Ishikawa (cell line): ENCODE measurements around the gene CIBAR2.

ENCODE experiments used
- CEBPB ChIP-seq: IDR thresholded peaks from 2 replicates; pipeline ENCODE4 v1.6.1; 2012
- CREB1 ChIP-seq: IDR thresholded peaks from 2 replicates; pipeline ENCODE4 v1.6.1; 2012; ENCODE audit warnings: low read depth
- EGR1 ChIP-seq: IDR thresholded peaks from 2 replicates; pipeline ENCODE4 v1.6.1; 2012
- EP300 ChIP-seq: IDR thresholded peaks from 2 replicates; pipeline ENCODE4 v1.6.1; 2012; ENCODE audit warnings: borderline replicate concordance
- FOXM1 ChIP-seq: IDR thresholded peaks from 2 replicates; pipeline ENCODE4 v1.6.1; 2012; ENCODE audit warnings: low read depth, borderline replicate concordance
- MAX ChIP-seq: IDR thresholded peaks from 2 replicates; pipeline ENCODE4 v1.6.1; 2012
- NFIC ChIP-seq: IDR thresholded peaks from 2 replicates; pipeline ENCODE4 v1.6.1; 2012
- RAD21 ChIP-seq: IDR thresholded peaks from 2 replicates; pipeline ENCODE4 v1.6.1; 2012; ENCODE audit warnings: low read depth
- TAF1 ChIP-seq: IDR thresholded peaks from 2 replicates; pipeline ENCODE4 v1.6.1; 2012; ENCODE audit warnings: low read depth, mild to moderate bottlenecking
- TCF12 ChIP-seq: IDR thresholded peaks from 2 replicates; pipeline ENCODE4 v1.6.1; 2012; ENCODE audit warnings: low read depth
- TEAD4 ChIP-seq: IDR thresholded peaks from 2 replicates; pipeline ENCODE4 v1.6.1; 2012
- YY1 ChIP-seq: IDR thresholded peaks from 2 replicates; pipeline ENCODE4 v1.6.1; 2012; ENCODE audit warnings: low read depth
- ZBTB7A ChIP-seq: IDR thresholded peaks from 2 replicates; pipeline ENCODE4 v1.6.1; 2012; ENCODE audit warnings: low read depth
- TF ChIP-seq, protein P1 (sequence below): IDR thresholded peaks from 2 replicates; pipeline ENCODE4 v1.6.1; 2012
- TF ChIP-seq, protein P2 (sequence below): IDR thresholded peaks from 2 replicates; pipeline ENCODE4 v1.6.1; 2012; ENCODE audit warnings: low read depth, mild to moderate bottlenecking

Gene CIBAR2

DNA sequence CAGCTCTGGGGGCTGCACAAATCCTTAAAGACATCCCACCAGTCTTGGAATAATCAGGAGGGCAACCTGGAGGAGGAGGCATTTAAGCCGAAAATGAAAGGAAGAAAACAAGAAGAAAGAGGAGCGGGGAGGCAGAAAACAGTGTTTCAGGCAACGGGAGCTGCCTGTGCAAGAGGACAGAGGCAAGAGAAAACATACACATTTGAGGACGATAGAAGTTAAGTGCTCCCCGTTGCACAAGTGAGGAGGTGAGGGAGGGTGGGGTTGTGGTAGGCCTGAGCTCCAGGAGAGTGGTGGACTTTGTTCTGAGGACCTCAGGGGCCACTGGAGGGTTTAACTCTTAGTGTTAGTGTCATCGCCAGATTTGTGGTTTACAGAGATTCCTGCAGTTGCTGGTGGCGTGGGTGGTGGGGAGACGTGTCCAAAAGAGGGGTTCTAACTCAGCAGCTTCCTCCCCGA lies 27.6 kb upstream of the CIBAR2 start:
- no peak for TF ChIP-seq MAX
- no peak for TF ChIP-seq CREB1
- no peak for TF ChIP-seq FOXM1
- no peak for TF ChIP-seq YY1
- no peak for TF ChIP-seq EP300
- no peak for TF ChIP-seq NFIC
- no peak for TF ChIP-seq EGR1
- no peak for TF ChIP-seq CEBPB
- TF ChIP-seq, protein P1, sequence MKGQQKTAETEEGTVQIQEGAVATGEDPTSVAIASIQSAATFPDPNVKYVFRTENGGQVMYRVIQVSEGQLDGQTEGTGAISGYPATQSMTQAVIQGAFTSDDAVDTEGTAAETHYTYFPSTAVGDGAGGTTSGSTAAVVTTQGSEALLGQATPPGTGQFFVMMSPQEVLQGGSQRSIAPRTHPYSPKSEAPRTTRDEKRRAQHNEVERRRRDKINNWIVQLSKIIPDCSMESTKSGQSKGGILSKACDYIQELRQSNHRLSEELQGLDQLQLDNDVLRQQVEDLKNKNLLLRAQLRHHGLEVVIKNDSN: no peak
- no peak for TF ChIP-seq TEAD4

DNA sequence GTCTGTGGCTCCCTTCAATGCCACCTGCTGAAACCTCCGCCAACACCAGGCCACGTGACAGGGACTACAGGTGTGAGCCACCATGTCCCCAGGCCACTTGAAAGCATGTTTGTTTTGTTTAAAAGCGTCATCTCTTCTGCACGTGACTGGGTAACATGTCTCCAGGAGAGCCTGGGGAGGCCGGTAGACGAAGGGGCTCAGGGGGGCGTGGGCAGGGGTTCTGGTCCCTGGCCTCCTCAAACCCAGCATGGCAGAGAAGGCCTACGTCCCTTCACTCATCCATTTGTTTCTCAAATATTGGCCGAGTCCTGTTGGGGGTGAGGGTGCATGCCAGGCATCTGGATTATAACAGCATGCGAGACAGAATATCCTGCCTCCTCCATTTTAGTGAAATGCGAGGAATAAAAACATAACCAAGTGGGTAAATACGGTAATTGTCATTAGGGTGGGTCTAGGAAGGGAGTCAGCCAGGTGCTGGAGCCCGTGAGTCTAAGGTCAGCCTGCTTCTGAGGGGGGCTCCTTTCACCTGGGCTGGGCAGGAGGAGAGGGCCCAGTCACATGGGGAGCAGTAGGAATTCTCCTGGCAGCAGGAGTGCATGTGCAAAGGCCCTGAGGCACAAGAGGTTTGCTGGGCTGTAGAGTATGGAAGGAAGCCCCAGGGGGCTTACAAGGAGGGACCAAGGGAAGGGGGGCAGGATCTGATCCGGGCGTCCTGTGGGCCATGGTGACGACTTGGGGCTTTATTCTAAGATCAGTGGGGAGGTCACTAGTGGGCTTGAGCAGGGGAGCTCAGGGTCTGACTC lies 26.8 kb upstream of the CIBAR2 start:
- TF ChIP-seq CREB1 (no peak), MAX (no peak)

DNA sequence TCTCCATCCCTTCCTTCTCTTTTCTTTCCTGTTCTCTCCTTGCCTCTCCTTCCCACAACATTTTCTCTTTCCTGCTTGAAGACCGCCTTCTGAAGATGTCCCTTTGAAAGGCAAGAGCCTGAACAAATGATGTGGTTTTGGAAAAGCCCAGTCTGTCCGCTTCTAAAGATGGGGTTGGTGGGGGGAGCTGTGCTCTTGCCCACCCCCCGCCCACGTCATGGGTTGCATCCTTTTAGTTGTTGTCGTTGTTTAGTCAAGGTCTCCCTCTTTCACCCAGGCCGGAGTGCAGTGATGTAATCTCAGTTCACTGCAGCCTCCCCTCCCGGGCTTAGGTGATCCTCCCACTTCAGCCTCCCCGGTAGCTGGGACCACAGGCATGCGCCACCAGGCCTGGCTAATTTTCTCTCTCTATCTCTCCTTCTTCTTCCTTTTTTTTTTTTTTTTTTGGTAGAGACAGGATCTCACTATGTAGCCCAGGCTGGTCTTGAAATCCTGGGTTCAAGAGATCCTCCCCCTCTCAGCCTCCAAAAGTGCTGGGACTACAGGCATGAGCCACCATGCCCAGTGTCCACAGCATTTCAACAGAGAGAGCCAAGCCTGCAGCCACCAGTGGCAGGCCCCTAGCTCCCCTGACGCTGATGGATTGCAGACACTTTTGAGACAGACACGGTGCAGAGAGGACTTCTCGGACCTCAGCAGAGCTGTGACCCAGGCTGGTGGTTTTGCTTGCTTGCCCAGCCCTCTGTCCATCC lies 26.0 kb upstream of the CIBAR2 start:
- TF ChIP-seq TAF1: no peak
- TF ChIP-seq, protein P2, sequence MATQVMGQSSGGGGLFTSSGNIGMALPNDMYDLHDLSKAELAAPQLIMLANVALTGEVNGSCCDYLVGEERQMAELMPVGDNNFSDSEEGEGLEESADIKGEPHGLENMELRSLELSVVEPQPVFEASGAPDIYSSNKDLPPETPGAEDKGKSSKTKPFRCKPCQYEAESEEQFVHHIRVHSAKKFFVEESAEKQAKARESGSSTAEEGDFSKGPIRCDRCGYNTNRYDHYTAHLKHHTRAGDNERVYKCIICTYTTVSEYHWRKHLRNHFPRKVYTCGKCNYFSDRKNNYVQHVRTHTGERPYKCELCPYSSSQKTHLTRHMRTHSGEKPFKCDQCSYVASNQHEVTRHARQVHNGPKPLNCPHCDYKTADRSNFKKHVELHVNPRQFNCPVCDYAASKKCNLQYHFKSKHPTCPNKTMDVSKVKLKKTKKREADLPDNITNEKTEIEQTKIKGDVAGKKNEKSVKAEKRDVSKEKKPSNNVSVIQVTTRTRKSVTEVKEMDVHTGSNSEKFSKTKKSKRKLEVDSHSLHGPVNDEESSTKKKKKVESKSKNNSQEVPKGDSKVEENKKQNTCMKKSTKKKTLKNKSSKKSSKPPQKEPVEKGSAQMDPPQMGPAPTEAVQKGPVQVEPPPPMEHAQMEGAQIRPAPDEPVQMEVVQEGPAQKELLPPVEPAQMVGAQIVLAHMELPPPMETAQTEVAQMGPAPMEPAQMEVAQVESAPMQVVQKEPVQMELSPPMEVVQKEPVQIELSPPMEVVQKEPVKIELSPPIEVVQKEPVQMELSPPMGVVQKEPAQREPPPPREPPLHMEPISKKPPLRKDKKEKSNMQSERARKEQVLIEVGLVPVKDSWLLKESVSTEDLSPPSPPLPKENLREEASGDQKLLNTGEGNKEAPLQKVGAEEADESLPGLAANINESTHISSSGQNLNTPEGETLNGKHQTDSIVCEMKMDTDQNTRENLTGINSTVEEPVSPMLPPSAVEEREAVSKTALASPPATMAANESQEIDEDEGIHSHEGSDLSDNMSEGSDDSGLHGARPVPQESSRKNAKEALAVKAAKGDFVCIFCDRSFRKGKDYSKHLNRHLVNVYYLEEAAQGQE: no peak
- TF ChIP-seq TCF12: no peak
- no peak for TF ChIP-seq ZBTB7A
- no peak for TF ChIP-seq EP300
- no peak for TF ChIP-seq FOXM1
- TF ChIP-seq NFIC: no peak
- no peak for TF ChIP-seq MAX
- TF ChIP-seq TEAD4: no peak
- no peak for TF ChIP-seq CREB1
- TF ChIP-seq RAD21: no peak
- no peak for TF ChIP-seq EGR1
- no peak for TF ChIP-seq YY1

DNA sequence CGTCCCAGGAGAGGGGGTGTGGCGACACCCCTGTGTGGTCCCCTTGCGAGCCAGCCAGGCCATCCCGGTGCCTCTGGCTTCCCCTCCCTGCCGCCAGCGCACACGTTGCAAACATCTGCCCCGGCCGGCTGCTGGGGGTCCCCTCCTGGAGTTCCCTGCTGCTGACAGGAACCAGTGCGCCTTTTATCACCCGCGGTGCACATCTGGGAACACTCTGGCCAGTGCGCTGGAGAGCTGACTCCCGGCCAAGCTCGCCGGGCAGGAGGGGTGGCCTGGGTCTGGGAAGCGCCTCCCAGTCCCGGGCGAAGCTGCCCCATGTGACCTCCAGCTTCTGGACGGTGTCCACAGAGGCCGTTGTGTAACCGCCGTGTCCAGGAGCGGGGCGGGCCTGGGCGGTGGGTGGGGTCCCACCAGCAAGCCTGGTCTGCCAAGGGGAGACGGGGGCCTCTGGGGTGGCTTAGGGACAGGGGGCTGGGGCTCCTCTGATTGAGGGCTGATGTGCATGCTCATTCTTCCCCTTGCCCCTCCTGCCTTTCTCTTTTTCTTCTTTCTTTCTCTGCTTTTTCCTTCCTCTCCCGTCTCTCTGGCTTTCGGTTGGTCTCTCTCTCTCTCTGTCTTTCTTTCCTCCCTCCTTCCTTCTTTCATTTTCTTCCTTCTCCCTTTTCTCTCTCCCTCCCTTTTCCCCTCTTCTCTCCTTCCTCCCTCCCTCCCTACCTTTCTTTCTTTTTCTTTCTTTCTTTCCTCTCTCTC lies 25.2 kb upstream of the CIBAR2 start:
- TF ChIP-seq CREB1 (no peak), FOXM1 (0 out of 2 replicates have a peak, but pooled peaks have one; percentile 24), RAD21 (no peak), YY1 (no peak), NFIC (peak; percentile 72), EP300 (peak; percentile 78), TCF12 (peak; percentile 95), EGR1 (0 out of 2 replicates have a peak, but pooled peaks have one; percentile 22), CEBPB (peak; percentile 81), MAX (no peak; the same call in none of the 2 replicates), TAF1 (peak; percentile 50; the same call in 1 of the 2 replicates), TEAD4 (no peak), ZBTB7A (peak; percentile 74; the same call in 1 of the 2 replicates)
- TF ChIP-seq, protein P2: no peak
- TF ChIP-seq, protein P1: peak; percentile 94
